ENCODE data around the gene FRMD4A. TPM values are rescaled to one million over a fixed set of nuclear protein-coding genes. Genes with fewer than 3 reads are reported as not detected.

The FRMD4A gene
- total RNA-seq, 2 donors from 2014 or later, result 8.6 to 10.2 TPM

DNA sequence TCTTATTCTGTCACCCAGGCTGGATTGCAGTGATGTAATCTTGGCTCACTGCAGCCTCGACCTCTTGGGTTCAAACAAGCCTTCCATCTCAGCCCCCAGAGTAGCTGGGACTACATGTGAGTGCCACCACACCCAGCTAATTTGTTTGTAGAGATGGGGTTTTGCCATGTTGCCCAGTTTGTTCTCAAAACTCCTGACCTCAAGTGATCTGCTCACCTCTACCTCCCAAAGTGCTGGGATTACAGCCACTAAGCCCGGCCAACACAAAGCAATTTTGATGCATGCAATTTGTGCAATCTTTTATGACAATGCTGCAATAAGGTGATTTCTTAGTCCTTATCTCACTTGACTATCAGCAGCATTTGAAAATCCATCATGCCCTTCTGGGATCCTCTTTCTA lies 333.1 kb downstream of the FRMD4A start:
- Histone ChIP-seq H3K4me3 (no peak overlapping the region), H3K9me3 (no peaks in the 10 kb centered on the region), H3K4me1 (no peaks in the 10 kb centered on the region), H3K9ac (ENCODE audit: low read depth in 2 of 2, low read length in 2 of 2) (no peak overlapping the region), H3K27ac (no peak overlapping the region), H3K36me3 (no peaks in the 10 kb centered on the region), H3K27me3 (no peaks in the 10 kb centered on the region)
- TF ChIP-seq, protein P1, sequence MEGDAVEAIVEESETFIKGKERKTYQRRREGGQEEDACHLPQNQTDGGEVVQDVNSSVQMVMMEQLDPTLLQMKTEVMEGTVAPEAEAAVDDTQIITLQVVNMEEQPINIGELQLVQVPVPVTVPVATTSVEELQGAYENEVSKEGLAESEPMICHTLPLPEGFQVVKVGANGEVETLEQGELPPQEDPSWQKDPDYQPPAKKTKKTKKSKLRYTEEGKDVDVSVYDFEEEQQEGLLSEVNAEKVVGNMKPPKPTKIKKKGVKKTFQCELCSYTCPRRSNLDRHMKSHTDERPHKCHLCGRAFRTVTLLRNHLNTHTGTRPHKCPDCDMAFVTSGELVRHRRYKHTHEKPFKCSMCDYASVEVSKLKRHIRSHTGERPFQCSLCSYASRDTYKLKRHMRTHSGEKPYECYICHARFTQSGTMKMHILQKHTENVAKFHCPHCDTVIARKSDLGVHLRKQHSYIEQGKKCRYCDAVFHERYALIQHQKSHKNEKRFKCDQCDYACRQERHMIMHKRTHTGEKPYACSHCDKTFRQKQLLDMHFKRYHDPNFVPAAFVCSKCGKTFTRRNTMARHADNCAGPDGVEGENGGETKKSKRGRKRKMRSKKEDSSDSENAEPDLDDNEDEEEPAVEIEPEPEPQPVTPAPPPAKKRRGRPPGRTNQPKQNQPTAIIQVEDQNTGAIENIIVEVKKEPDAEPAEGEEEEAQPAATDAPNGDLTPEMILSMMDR (IDR thresholded peaks at IDR 0.05), result no peak
- intact Hi-C loops (cut with DNase I), result no loop called here
- no peak for DNase-seq

DNA sequence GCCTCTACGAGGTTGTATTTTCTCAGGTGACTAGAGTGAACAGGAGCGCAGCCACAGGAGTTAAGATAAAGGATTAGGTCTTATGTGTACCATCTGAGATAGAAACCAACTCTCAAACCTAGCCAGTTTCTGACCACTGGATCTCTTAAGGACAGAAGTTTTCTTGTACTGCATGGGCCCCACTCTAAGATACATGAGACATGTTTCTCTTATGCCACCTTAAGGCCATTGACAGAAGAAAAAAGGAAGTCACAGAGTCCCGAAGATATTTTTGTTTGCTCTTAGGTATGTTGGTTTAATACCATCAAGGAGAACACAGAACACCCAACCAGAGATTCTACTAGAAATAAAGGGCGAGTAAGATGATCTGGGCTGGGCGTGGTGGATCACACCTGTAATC lies 335.8 kb downstream of the FRMD4A start:
- Histone ChIP-seq H3K27ac (no peak overlapping the region), H3K4me1 (no peaks in the 10 kb centered on the region), H3K9ac (ENCODE audit: low read depth in 2 of 2, low read length in 2 of 2) (no peak overlapping the region), H3K4me3 (no peak overlapping the region), H3K36me3 (no peaks in the 10 kb centered on the region), H3K27me3 (no peaks in the 10 kb centered on the region), H3K9me3 (no peaks in the 10 kb centered on the region)
- DNase-seq, result no peak
- intact Hi-C loops (cut with DNase I), result no loop called here
- TF ChIP-seq, protein P1 (IDR thresholded peaks at IDR 0.05), result no peak

DNA sequence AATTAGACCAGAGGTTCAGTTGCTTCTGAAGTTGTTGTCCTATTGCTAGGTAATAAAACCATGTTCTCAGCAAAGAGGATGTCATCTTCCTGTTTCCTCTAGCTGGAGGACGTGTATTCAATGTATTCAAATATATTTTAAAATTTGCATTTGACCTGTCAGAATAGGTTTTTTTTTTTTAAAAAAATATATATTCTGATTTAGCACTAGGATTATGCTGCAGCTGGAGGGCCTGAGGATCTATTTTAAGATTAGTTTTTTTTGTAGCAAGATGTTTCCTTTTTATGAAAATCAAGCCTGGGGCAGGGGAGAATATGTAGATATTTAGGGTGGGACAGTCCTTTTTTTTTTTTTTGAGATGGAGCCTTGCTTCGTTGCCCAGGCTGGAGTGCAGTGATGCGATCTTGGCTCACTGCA lies 337.0 kb downstream of the FRMD4A start:
- intact Hi-C loops (cut with DNase I), result no loop called here
- H3K4me1 ChIP-seq, result no peaks in the 10 kb centered on the region
- no peak for DNase-seq
- no peaks in the 10 kb centered on the region for H3K27me3 ChIP-seq
- no peaks in the 10 kb centered on the region for H3K9me3 ChIP-seq
- H3K36me3 ChIP-seq, result no peaks in the 10 kb centered on the region
- no peak overlapping the region for H3K4me3 ChIP-seq
- no peak overlapping the region for H3K9ac ChIP-seq (ENCODE audit: low read depth in 2 of 2, low read length in 2 of 2)
- no peak overlapping the region for H3K27ac ChIP-seq
- TF ChIP-seq, protein P1 (IDR thresholded peaks at IDR 0.05), result no peak

DNA sequence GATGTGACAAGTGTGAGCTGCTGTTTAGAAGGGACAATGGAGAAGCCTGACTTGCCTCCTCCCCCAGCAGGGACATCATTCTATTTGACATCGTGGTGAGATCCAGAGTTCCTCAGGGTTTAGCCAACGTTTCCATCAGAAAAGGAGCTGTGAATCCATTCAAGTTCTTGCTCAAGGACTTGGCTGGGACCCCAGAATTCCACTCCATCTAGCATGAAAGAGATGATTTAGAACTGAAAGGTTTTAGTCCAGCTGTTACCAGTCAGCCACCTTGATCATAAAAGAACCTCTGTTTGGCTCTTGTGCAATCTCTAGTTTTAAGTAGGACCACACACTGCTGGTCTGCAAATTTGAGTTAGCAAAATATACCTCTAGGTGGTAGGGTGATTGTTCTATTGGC lies 337.6 kb downstream of the FRMD4A start:
- intact Hi-C loops (cut with DNase I), result no loop called here
- Histone ChIP-seq H3K27ac (no peak overlapping the region), H3K9me3 (no peaks in the 10 kb centered on the region), H3K4me1 (no peaks in the 10 kb centered on the region), H3K36me3 (no peaks in the 10 kb centered on the region), H3K4me3 (no peak overlapping the region), H3K9ac (ENCODE audit: low read depth in 2 of 2, low read length in 2 of 2) (no peak overlapping the region), H3K27me3 (no peaks in the 10 kb centered on the region)
- DNase-seq, result no peak
- TF ChIP-seq, protein P1 (IDR thresholded peaks at IDR 0.05), result no peak

DNA sequence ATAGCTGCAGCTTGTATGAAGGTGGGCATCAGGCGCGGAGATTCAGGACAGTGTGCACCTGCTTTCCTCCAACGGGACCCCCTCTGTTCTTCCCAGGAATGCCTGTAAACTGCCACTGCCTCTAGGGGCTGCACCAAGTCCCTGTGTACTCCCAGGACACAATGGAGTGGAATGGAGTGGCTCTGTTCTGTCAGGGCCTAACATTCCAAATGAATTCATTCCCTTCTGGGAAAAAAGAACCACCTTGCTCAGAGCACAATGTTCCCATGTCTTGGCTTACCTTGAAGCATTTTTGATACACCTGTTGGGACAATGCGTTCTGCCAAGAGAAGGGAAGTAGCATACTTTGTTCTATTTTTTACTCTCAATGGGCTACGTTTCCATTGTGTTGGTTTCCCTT lies 339.4 kb downstream of the FRMD4A start:
- TF ChIP-seq, protein P1 (IDR thresholded peaks at IDR 0.05), result no peak
- H3K9ac ChIP-seq (ENCODE audit: low read depth in 2 of 2, low read length in 2 of 2), result no peak overlapping the region
- H3K27ac ChIP-seq, result no peak overlapping the region
- DNase-seq, result no peak
- no peaks in the 10 kb centered on the region for H3K9me3 ChIP-seq
- intact Hi-C loops (cut with DNase I), result no loop called here
- H3K27me3 ChIP-seq, result no peaks in the 10 kb centered on the region
- H3K36me3 ChIP-seq, result no peaks in the 10 kb centered on the region
- no peaks in the 10 kb centered on the region for H3K4me1 ChIP-seq
- H3K4me3 ChIP-seq, result no peak overlapping the region

DNA sequence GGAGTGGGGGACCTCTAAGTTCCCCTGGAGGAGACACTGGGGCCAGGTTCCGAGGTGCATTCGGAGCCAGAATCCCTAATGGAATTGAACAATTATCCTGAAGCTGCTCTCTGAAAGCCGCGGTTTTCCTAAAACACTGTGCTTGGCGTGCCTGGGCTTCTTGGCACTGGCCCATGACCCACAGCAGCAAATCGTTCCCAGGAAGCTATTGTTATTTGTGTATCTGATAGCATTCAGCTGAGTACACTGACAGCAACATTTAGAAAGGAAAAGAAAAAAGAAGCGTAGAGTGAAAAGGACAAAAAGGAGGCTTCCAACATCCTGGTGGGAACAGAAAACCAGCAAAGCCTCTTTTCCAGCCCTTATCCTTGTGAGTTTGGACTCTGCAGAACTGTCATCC lies 339.8 kb downstream of the FRMD4A start:
- H3K36me3 ChIP-seq, result no peaks in the 10 kb centered on the region
- H3K9ac ChIP-seq (ENCODE audit: low read depth in 2 of 2, low read length in 2 of 2), result no peak overlapping the region
- no peak for DNase-seq
- intact Hi-C loops (cut with DNase I), result no loop called here
- no peaks in the 10 kb centered on the region for H3K9me3 ChIP-seq
- H3K4me3 ChIP-seq, result no peak overlapping the region
- H3K27me3 ChIP-seq, result no peaks in the 10 kb centered on the region
- no peaks in the 10 kb centered on the region for H3K4me1 ChIP-seq
- H3K27ac ChIP-seq, result no peak overlapping the region
- TF ChIP-seq, protein P1 (IDR thresholded peaks at IDR 0.05), result no peak
